GM18526 (cell line): ENCODE results near the gene SDK1.

Source experiments
- POLR2A ChIP-seq: IDR thresholded peaks from 3 replicates; pipeline ENCODE4 v1.6.1; 2011; ENCODE audit not compliant: insufficient read length; ENCODE audit errors: extremely low read depth

SDK1 gene

GRCh38 chr7:3345699-3346481, 44.8 kb downstream of the SDK1 start:
- TF ChIP-seq POLR2A, result no peak

- TF ChIP-seq POLR2A, result no peak
Measured at GRCh38 chr7:3349126-3349525, 48.1 kb downstream of the SDK1 start.

- TF ChIP-seq POLR2A, result no peak
Measured at GRCh38 chr7:3356173-3356572, 55.1 kb downstream of the SDK1 start.

DNA sequence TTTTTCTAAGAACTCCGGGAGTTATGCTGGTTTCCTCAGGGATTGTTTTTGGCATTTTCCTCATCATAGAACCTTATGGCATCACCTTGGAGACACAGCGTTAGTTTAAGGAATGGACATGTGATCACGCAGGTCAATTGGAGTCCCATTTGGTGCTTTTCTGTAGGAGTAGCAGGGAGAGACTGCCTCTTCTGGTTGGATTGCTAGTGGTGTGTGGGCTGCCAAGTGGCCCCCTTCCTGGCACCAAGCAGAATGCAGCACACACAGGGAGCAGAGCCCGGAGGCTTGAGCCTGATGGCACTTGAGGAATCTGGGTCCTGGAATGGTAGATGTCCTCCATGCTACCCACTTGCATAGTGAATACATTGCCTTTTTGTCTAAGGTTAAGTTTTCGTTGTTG, 57.9 kb downstream of the SDK1 start:
- no peak for TF ChIP-seq POLR2A

DNA sequence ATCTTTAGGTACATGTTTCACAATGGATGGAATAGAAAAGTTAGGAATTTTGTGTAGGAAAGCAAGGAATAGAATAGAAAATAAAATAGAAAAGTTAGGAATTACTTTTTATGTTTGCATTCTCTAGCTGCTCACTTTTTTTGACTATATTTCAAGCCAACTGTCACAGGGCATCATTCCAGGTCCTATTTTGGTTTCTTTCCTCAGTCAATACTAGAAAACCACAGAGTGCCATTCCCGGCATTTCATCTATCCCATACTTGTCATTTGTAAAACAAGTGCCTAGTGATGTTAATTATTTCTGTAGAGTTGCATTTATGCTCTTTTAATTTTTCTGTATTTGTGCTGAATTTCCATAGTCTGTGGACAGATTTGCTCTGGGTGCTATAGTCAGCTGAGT, 66.2 kb downstream of the SDK1 start:
- TF ChIP-seq POLR2A, result no peak

DNA sequence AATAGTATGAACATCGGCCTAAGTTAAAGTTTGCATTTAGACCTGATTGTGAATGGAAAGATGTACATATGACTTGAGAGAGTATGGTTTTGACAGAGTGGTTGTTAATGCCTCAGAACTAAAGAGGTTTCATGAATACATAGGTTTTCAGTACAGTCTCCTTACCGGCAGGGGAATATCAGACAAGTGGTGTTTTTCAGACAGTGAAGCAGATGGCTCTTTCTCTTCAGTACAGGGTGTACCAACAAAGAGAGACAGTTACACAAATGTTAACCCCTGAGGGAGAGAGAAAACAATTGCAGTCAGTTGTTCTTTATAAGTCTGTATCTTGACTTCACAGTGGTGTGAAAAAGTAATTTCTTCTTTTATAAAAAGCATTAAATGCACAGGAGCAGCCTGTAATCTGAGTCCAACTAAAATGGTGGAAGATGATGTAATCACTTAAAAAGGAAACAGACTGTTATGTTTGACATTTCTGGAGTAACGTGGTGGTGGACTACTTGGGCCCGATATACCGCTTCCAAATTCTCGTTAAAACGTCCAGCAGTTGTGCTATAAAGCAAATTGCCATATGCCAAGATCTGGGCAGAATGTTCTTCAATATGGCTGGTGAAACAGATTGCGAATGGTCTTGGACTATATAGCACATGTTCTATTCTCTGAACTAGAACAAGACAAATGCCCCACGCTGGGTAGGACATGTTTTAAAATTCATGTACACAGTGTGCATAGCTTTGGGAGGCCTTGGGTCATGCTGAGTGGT, 69.2 kb downstream of the SDK1 start:
- no peak for TF ChIP-seq POLR2A

DNA sequence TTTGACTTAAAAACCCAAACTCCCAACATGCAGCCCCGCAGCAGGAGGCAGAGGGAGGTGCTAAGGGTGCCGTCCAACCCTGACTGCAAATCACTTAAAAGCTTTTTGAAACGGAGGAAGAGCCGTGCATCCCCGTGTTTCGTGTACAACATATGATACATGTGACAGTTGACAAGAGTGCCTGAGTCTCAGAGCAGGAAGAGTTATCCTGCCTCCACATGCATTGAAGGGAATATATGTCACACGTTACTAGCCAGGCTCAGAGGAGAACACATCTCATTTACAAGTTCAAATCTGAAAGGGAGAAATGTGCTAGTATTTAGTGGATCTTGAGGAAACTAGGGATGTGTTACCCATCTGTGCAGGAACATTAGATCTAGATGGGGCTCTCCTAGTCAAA, 69.9 kb downstream of the SDK1 start:
- TF ChIP-seq POLR2A, result no peak

- no peak for TF ChIP-seq POLR2A
Measured at GRCh38 chr7:3371601-3372000, 70.5 kb downstream of the SDK1 start.

GRCh38 chr7:3374239-3374638, 73.2 kb downstream of the SDK1 start:
- no peak for TF ChIP-seq POLR2A

DNA sequence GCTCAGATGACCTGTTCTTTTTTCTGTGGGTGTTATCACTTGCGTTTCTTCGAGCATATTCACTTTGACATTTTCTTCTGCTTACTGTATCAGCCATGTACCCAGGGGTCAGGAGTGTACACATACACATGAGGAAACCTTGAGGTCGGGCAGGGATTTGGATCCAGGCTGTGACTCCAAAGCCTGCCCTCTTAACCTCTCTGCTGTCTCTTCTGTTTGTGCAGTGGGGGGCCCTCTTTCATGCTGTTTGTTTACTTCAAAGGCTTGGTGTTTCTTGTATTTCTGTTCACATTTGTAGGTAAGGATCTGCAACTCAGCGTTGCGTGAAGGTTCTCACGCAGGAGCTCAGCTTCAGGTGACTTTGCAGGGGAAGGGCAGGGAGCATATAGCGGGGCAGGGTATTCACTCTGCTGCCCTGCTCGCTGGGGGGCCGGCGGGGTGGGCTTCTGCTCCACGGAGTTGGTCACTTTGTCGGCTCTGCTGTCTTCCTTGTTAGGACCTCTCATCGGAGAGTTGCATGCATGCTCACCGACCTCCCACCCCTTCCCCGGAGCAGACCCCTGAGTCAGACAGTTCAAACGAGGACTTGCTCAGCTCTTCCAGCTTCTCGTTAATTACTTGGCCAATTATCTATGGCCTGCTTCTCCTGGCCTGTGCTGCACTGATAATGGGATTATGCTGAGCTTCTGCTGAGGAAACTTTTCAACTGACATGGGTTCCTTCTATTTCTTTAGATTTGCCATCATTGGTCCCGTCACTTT, 77.5 kb downstream of the SDK1 start:
- no peak for TF ChIP-seq POLR2A

GRCh38 chr7:3380034-3380433, 79.0 kb downstream of the SDK1 start:
- TF ChIP-seq POLR2A, result no peak

GRCh38 chr7:3380886-3381685, 80.0 kb downstream of the SDK1 start:
- no peak for TF ChIP-seq POLR2A

DNA sequence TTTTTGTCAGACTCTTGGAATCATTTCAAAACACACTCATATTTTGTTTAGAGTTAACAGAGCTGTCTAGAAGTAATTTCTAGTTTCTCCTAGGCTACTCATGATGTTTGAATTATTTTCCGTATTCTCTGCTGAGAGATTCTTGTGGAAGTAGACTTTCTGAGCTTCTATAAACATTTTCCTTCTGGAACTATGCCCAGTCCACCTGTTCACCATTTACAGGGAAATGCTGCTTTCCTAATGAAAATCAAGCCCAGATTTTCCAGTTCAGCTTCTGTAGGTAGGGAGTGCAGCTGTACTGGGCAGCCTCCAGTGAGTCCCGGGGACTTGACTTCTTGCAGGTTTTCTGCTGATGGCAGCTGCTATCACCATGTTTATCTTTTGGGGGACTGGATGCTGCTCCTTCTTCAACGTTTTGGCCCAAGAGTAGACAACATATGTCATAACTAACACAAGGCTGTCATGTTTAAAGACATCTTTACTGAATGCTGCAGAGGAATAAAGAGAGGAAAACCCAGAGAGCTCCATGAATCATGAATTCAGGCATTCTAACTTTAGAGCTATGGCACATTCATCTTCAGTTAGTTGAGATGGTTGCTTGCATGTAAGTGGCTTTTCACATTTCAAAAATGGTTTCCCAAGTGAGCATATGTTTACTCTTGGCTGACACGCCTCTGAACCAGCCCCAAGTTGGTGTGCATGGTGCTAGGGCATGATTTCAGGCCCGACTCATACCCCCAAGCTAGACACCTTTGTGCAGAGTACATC, 85.6 kb downstream of the SDK1 start:
- TF ChIP-seq POLR2A, result no peak

DNA sequence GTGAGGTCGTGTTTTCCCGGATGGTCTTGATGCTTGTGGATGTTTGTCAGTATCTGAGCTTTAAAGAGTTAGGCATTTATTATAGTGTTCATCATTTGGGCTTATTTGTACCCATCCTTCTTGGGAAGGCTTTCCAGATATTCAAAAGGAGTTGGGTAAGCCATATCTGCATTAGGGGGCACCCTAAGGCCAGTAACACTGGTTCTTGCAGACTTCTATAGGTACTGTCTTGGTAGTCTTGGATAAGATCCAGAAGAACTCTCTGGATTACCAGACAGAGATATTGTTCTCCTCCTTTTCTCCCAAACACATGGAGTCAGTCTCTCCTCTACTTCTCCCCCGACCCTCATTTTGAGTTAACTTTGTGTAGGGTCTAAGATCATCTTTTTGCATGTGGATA, 92.8 kb downstream of the SDK1 start:
- no peak for TF ChIP-seq POLR2A

- TF ChIP-seq POLR2A, result no peak
Measured at GRCh38 chr7:3397324-3397723, 96.3 kb downstream of the SDK1 start.

DNA sequence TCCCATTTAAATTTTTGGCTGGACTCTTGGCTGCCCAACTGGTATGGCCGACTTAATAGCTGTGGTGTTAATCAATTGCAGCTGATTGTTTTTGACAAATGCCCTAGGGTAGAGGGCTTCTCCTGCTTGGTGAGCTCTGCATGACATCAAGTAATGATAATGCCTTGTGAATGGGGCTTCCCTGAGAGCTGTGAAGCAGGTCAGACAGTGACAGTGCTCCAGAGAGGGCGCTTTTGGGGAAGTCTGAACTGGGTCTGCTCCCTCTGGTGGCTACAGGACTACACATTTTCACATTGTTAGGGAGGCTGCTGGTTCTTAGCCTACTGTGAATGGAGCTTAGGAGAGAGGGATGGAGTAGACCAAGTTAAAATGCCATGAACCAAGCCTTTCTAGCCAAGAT, 98.8 kb downstream of the SDK1 start:
- no peak for TF ChIP-seq POLR2A
